Ovary (tissue), 3 donors: ENCODE results near the gene MMAB.

Experiments used
- CTCF ChIP-seq, 3 donors: fragments of 450-650 bp in 2 of 3; fragments of 200-600 bp in 1 of 3; IDR thresholded peaks; one replicate each; pipeline versions ENCODE4 v1.5.1 to v1.8.0; 2016 to 2022; ENCODE audit warnings: antibody characterized with exemption in 3 of 3, mild to moderate bottlenecking in 1 of 3
- EP300 ChIP-seq: sonication (generic); formaldehyde crosslinking; IDR thresholded peaks from one replicate; pipeline ENCODE4 v1.6.1; 2017; ENCODE audit warnings: antibody characterized with exemption
- donor health status: DM: no; HTN: no; CAD: no.

- no peak for TF ChIP-seq CTCF (IDR thresholded peaks at IDR 0.05)
- TF ChIP-seq EP300, result no peak
Measured at GRCh38 chr12:109540526-109541412, 32.5 kb downstream of the MMAB start.
